ENCODE results near the gene GAS5. TPM values are rescaled to one million over a fixed set of nuclear protein-coding genes. Genes with fewer than 3 reads are reported as not detected.

GAS5 gene
- total and polyA plus RNA-seq, 2 of the 8 experiments (the other 6 are each of a cell fraction or from before 2014, with no cell fraction given), result 799 to 1,238 TPM

- no peak for TF ChIP-seq CHD7 (IDR thresholded peaks at IDR 0.05; ENCODE audit: insufficient replicate concordance, low read length)
- no peak for TF ChIP-seq SP4 (IDR thresholded peaks at IDR 0.05; ENCODE audit: low read length)
- no peak for TF ChIP-seq ATF3 (IDR thresholded peaks at IDR 0.05; ENCODE audit: insufficient read depth, low read depth, low read length)
- TF ChIP-seq KDM1A (IDR thresholded peaks at IDR 0.05; ENCODE audit: borderline replicate concordance, low read length), result no peak
- TF ChIP-seq CBX8 (IDR thresholded peaks at IDR 0.05; ENCODE audit: borderline replicate concordance, low read depth, low read length), result no peak
- no peak for TF ChIP-seq RXRA (IDR thresholded peaks at IDR 0.05; ENCODE audit: insufficient read depth, low read depth, low read length)
- no peak for TF ChIP-seq TAF7 (optimal IDR thresholded peaks at IDR 0.05; ENCODE audit: borderline replicate concordance, low read depth, low read length)
- TF ChIP-seq SP2 (IDR thresholded peaks at IDR 0.05; ENCODE audit: low read length), result no peak
- TF ChIP-seq EP300 (IDR thresholded peaks at IDR 0.05; ENCODE audit: borderline replicate concordance in 1 of 2, low read depth in 2 of 2, low read length in 2 of 2), result no peak
- no peak for TF ChIP-seq SIRT6 (IDR thresholded peaks at IDR 0.05; ENCODE audit: low read length)
- TF ChIP-seq TEAD4 (IDR thresholded peaks at IDR 0.05; ENCODE audit: low read depth, low read length), result no peak
- no peak for TF ChIP-seq GABPA (IDR thresholded peaks at IDR 0.05; ENCODE audit: borderline replicate concordance, insufficient read depth, low read length)
These were observed 1.2 kb upstream of the GAS5 start (continued) for GRCh38 chr1:173869021-173869359.
